GM21423 (cell line): ENCODE data around the gene CACNA1A.
"Not testable (repeated sequence)": the region's sequence is repeated elsewhere in the genome, so short reads cannot be mapped to it uniquely, and the experiment has no call there.

Experiments
- ATAC-seq: cut with Tn5 transposase; IDR thresholded peaks from one replicate; pipeline ENCODE4 v1.9.1; 2021; ENCODE audit warnings: mild to moderate bottlenecking, moderate library complexity; ENCODE audit not compliant: unreplicated experiment

Gene CACNA1A

DNA sequence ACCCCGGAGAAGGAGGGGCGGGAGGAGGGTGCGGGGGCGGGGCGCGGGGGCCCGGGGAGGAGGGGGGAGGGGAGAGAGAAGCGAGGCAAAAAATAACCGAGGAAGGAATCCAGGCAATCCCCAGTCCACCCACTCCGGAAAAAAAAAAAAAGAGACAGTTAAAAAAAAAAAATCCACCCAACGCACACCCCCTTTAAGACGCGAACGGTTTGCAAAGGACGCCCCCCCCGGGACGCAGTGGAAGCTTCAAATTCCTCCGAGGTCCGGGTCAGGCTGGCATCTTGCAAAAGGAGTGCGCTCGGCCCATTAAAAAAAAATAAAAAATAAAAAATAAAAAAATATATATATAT is at the start of gene CACNA1A:
CACNA1A (minus strand) TSS at position 9 of the 350 bp plus-strand sequence. CDS start 255 bp downstream, outside the sequence.
- no peak for ATAC-seq

DNA sequence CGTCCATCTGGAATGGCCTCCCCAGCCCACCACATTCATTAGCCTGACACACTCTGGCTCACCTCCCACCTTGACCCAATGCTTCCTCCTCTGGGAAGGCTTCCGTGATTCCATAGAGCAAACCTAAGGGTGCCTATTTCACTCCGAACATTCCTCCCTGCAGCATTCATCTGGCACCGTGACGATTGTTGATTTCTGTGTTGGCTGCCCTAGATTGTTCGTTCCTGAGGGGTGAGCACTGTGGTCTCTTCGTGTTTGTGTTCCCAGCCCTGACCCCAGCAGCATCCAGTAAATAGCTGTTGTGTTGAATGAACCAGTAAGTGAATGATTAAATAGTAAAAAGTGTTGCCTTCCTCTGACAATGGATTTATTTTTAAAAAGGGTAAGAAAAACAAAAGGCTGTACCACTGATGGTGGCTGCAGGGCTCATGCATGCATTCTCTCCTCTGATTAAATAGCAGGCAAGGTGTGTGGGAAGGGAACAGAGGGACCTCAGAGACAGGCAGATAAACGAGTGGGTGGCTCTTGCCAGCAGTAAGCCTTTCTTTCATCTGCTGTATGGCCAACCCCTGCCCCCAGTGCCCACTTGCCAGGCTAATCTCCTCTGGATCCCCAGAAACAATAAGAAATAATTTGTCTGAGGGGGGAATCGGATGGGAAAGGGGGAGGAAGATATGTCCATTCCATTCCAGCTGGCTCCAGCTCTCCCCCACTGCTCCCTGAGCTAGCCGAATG is 48.4 kb upstream of the CACNA1A start:
- ATAC-seq = no peak

DNA sequence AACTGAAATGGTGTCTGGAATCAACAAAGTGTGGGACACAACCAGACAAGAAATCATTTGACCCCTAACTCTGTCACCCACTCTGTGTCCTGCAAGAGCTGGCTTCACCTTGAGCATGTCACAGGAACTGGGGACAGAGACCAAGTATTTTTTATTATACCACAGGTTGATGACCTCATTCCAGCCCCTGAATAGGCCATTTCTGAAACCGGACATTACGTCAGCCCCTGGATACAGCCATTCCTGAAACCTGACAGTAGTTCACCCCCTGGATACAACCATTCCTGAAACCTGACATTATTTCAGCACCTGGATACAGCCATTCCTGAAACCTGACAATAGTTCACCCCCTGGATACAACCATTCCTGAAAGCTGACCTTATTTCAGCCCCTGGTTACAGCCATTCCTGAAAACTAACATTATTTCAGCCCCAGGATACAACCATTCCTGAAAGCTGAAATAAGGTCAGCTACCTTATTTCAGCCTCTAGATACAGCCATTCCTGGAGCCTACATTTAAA is 47.7 kb upstream of the CACNA1A start:
- no peak for ATAC-seq

DNA sequence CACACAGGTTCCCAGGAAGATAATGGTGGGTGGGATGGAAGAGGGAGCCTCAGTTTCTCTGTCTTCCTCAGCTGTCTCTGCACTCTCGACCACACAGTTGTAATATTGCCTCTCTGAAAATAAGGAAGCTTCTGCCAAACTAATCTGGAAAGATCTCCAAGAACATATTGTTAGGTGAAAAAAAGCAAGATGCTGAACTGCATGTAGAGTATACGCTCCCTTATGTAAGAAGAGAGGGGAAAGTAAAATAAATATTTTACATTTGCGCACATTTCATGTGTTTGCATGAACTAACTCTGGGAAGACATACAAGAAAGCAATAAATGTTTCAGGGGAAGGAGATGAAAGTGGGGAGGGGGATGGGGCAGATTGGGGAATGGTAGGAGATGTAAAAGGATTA is 41.9 kb upstream of the CACNA1A start:
- ATAC-seq = no peak

DNA sequence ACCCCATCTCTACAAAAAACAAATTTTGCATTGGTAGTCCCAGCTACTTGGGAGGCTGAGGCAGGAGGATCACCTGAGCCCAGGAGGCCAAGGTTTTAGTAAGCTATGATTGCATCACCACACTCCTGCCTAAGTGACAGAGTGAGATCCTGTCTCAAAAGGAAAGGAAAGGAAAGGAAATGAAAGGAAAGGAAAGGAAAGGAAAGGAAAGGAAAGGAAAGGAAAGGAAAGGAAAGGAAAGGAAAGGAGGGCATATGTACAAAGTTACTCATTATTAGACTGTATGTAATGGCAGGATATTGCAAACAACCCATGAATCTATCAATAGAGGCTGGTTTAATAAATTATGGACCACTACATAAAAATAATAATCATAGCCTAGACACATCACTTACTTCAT is 40.8 kb upstream of the CACNA1A start:
- no peak for ATAC-seq

DNA sequence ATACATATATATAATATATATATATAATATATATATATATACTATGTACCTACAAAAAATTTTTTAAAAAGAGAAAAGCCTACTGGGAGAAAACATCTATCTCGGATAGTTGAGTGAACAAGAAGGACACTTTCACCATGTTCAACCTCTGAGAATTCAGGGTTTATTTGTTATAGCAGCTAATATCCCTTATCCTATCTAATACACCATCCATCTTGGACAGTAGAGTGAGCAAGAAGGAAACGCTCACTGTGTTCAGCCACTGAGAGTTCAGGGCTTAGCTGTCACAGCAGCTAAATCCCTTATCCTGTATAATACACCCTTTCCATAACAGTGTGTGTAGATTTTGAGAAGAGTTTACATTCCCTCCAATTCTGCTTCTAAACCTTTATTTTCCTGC is 38.1 kb upstream of the CACNA1A start:
- ATAC-seq = no peak

DNA sequence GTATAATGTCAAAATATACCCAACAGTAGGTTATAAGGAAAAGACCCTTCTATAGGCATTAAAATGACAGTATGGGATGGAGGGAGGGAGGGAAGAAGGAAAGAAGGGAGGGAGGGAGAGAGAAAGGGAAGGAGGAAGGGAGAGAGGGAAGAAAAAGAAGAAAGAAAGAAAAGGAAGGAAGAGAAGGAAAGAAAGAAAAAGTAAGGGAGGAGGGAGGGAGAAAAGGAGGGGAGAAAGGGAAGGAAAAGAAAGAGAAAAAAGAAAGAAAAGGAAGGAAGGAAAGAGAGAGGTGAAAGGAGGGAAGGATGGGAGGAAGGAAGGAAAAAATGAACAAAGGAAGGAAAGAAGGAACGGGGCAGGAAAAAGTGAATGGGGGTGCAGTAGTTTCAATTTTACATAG is 35.3 kb upstream of the CACNA1A start:
- no peak for ATAC-seq

DNA sequence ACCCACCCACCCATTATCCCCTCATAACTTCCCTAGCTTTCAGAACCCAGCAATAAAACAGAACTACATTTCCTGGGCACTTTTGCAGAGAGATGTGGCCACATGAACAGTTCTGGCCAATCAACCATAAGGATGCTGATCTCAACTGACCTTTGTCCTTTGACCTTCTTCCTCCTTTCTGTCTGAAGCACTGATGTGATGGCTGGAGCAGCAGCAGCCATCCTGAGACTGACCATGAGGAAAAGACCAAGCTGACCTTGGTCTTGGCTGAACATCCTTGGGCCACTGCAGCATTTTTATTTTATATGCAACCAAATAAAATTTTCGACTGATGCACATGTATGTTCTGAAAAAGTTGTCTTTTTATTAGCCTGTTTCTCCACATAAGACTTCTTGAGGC is 33.1 kb upstream of the CACNA1A start:
- no peak for ATAC-seq

DNA sequence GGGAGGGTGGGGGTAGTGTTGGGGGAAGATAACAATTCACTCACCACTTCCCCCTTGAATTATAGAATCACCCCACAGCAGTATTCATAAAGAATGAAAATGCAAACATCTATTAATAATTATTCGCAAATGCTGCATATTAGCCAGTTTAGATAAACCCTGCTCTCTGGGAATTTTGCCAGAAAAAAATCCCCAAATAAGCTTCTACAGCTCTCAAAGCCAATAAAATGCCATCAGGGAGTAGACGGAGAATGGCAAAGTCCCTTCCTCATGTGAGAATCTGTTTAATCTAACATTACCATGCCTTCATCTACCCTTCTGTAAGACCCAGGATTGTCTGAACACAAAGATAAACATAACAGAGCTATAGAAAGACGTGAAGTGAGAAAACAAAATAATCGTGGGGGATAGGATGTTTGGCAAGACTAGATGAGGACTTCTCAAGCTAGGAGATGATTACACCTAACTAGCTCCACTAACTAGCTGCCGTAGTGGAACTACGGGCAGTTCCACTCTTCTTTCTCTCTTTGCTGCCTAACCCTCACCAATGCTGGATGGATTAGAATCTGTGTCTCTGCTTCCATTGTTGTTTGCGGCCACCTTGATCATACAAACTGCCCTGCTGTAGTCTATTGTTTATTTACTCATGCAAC is 32.4 kb upstream of the CACNA1A start:
- no peak for ATAC-seq

DNA sequence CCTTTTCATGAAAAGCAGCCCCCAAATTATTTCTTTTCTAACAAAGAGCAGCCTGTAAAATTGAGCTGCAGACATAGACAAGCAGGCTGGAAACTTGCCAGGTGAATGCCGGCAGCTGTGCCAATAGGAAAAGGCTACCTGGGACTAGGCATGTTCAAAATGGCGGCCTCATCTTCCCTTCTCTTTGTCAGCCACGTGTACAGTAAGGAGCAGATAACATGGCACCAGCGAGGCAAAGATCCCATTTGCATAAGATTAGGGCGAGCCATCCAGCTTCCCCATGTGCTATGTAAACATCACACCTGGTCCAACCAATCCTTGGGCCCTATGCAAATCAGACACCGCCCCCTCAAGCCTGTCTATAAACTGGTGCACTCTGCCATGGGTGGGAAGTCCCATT is 31.2 kb upstream of the CACNA1A start:
- ATAC-seq = no peak

DNA sequence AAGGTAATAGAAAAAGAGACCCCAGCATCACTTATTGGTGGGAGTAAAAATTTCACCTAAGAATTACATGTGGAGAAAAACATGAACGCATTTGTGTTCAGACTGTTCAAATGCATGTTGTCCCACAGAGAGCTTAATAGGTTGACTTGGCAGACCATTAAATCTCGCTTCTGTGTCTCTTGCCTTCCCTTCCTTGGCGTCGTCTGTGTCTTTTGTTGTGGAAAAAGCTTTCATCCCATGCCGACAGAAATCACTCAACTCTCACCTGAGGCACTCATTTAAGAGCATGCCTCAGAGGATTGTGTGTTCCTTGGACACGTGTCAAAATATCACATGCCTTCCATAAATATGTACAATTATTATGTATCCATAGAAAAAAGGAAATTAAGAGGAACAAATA is 24.4 kb upstream of the CACNA1A start:
- ATAC-seq = no peak

DNA sequence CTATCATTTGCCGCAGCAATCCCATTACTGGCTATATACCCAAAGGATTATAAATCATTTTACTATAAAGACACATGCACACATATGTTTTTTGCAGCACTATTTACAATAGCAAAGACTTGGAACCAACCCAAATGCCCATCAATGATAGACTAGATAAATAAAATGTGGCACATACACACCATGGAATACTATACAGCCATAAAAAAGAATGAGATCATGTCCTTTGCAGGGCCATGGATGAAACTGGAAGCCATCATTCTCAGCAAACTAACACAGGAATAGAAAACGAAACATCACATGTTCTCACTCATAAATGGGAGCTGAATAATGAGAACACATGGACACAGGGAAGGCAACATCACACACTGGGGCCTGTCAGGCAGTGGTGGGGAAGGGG is 23.4 kb upstream of the CACNA1A start:
- not testable (repeated sequence) for ATAC-seq

DNA sequence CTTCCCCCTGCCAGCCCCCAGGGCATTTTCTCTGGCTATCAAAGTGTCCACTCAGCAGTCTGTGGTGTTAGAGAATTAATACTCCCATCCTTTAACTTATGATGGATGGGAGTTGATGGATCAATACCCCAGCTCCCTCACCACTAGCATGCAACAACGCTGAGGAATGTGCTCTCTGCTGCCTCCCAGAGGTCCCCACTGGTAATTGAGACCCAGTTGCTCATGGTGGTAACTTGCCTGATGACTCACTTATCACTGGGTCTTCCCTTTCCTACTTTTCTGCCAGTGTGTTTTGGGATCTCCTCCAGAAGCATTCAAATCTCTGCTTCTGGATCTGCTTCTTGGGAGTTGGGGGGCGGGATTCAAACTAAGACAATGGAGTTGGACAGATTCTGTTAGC is 20.3 kb upstream of the CACNA1A start:
- ATAC-seq = no peak

DNA sequence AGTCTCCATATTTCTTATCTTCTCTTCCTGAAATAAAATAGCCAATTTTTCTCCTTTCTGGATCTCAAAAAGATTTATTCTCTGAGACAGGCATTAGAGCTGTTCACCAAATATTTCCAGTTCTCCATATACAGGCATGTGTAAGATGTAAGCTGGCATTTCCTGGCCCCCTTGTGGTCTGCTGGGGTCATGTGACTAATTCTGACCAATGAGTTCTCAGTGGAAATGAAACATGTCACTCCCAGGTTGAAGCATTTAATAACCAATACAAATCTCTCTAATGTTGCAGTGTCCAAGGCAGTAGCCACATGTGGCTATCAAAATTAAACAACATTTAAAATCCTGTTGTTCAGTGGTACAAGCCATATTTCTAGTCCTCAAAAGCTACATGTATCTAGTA is 14.8 kb upstream of the CACNA1A start:
- no peak for ATAC-seq

DNA sequence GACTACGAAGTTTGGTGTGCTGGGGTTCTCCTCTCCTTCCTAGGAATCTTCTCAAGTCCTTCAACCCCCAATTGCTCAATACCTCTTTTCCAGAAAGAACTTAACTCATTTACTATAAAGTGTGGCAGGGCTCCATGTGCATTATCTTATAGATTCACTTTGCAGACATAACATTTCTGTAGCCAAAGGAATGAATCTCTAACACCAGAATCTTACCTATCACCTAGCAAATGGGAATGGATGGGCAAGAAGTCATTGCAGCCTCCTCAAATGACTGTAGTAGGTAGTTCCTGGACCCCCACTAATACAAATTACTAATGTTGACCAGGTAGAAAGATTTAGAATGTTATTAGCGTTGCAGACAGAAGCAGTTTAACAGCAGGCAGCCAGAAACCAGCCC is 5.7 kb upstream of the CACNA1A start:
- ATAC-seq = no peak

DNA sequence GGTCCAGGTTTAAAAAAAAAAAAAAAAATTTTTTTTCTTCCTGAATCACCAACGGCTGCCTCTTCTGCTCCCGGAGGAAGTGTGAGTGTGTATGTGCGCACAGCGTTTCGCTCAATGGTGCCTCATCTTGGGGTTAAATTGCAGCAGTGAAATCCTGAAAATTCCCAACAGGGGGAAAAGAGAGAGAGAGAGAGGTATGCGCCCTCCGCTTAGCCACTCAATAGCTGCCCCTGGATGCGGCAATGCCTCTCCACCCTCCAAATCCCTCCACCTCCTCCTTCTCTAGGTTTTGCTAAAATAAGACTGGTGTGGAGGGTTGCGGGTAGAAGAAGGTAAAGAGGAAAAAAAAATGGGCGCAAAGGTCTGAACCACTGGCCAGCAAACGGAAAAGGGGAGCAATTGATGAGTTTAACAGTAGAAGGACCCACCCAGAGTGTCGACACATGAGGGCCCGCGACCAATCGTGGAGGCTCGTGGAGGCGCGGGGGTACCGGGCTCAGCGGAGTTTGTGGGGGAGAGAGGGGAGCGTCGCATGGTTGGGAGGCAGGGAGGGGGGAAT is 853 bp upstream of the CACNA1A start:
- no peak for ATAC-seq

DNA sequence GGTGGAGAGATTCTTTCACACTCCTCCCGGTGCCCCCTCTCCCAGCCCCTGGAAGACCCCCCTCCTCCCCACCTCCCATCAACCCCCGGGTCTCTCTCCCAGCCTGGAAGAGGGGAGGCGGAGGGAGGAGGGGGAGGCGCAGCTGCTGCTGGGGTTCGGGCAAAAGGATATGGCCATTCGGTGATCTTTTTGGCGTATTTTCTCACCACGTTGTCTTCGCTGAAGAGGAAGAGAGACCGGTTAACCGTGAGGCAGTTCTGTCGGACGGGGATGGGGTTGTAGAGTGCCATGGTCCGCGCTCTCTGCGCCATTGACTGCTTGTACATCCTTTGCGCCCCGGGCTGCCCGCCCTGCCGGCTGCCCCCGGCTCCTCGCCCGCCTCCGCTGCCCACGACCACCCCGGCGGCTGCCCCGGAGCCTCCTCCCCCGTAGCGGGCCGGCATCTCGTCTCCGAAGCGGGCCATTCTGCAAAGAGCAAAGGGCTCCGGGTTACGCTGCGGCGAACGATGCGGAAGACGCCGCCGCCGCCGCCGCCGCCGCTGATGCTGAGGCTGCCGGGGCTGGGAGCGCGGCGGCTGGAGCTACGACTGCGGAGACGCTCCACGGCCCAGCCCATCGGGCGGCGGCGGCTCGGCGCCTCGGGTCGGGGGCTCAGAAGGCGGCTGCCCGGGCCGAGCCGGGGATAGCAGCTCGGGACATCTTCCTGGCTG is 363 bp downstream of the CACNA1A start:
- ATAC-seq = no peak

DNA sequence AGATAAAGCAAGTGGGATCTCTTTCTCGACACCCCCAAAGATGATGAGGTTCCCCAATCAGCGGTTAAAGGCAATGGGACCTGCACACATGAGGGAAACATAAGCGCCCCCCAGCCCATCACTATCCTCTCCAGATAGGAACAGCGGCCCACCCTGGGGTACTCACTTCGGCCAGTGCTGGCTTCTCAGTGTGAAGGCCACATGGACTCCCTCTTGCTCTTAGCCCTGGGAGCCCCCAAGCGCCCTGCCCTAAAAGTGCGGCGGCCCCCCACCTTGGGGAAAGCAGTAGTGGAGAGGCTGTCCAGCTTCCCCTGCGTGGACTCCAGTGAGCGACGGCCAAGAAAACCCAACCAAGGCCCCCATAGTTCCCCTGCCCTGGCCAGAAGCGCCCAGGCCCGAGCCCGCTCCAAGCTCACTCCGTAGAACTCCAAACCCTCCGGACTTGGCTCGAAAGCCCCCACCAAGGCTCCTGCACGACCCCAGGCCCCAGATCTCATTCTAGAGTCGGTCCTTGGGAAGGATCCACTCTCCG is 1.0 kb downstream of the CACNA1A start:
- no peak for ATAC-seq

DNA sequence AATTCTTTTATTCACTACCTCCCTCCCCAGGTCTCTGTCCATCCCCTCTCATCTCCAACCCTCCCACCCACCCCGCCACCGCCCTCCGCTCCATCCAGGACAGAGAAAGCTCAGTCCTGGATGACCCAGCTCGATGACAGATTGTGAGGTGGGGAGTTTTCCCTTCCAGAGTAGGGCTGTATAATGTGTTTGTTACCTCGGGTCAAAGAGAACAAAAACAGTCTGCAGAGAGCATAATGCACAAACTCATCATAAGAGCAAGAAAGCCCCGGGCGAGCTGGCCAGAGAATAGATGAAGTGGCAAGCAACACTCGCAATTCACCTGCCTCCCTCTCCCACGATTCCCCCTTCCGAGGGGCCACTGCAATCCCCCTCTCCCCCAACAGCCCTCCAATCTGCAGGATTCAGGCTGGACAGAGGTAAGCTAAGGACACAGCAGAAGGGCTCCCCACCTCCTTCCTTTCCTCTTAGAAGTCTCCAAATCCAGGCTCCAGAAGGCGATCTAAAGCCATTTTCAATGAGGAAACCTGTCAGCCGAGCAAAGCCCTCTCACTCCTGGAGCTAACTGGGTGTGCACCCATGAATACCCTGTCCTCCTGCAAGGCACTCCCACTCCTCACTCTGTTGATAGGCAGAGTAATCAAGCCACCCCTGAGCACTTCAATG is 2.6 kb downstream of the CACNA1A start:
- ATAC-seq = no peak

DNA sequence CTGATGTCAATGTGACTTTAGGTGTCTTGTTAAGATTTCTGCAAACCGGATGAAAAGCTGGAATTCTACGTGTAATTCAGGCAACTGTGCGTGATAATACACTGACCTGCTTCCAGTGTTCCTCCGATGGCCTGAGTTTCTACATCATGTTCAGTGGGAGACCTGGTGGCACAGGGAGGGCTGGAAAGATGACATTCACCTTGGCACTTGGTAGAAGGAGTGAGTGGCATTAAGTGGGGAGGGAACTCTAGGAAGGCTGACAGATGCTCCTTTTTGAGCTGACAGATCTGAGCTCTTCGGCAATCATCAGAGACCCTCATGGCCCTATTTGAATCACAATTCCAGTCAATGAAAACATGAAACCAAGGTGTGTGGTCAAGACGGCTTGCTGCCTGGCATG is 4.0 kb downstream of the CACNA1A start:
- no peak for ATAC-seq

DNA sequence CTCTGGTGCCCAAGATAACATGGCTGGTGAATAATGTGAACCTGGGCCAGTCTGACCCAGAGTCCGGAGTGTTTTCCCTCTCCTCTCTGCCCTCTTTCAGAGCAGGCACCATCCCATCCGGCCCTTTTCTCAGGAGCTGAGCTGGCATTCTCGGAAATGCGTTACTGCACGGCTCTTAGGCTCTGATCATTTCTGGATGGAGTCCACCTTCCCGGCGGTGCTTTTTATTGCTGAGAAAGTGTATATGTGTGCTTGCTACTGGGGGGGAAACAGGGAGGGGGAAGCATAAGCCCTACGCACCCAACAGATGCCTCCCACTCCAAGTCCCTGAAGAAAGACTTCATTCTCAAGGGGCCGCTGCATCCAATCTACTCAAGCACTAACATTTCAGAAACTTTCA is 6.6 kb downstream of the CACNA1A start:
- no peak for ATAC-seq
